IgD-negative memory B cell (primary cell): ENCODE measurements around the gene C11orf58. TPM values are rescaled to one million over a fixed set of nuclear protein-coding genes. Genes with fewer than 3 reads are reported as not detected.

Experiments
- H3K27ac Mint-ChIP-seq, 3 donors: one replicate each; pipeline ENCODE4 v1.8.0; 2020 to 2022; ENCODE audit warnings: mild to moderate bottlenecking in 3 of 3, mixed read lengths in 3 of 3, moderate library complexity in 1 of 3
- H3K27me3 Mint-ChIP-seq: one replicate; pipeline ENCODE4 v1.8.0; 2021; ENCODE audit warnings: mixed read lengths
- H3K36me3 Mint-ChIP-seq: one replicate; pipeline ENCODE4 v1.8.0; 2020; ENCODE audit warnings: mild to moderate bottlenecking, mixed read lengths
- H3K4me1 Mint-ChIP-seq, 3 donors: one replicate each; pipeline ENCODE4 v1.8.0; 2020 to 2022; ENCODE audit warnings: mixed read lengths in 3 of 3, mild to moderate bottlenecking in 1 of 3
- H3K4me3 Mint-ChIP-seq, 4 donors: one replicate each; pipeline ENCODE4 v1.8.0; 2020 to 2022; ENCODE audit warnings: mild to moderate bottlenecking in 4 of 4, mixed read lengths in 4 of 4, moderate library complexity in 3 of 4
- H3K9me3 Mint-ChIP-seq, 3 donors: one replicate each; pipeline ENCODE4 v1.8.0; 2020 to 2021; ENCODE audit warnings: mixed read lengths in 3 of 3, mild to moderate bottlenecking in 1 of 3
- polyA plus RNA-seq: library from polyadenylated mRNA; unstranded; fragments of 300-500 nt; fragmentation: Illumina TruSeq; gene quantifications from one replicate; pipeline ENCODE4 v1.2.3, GENCODE V29; 2021

C11orf58 gene
- polyA plus RNA-seq, 1 donor from 2014 or later: 169 TPM

DNA sequence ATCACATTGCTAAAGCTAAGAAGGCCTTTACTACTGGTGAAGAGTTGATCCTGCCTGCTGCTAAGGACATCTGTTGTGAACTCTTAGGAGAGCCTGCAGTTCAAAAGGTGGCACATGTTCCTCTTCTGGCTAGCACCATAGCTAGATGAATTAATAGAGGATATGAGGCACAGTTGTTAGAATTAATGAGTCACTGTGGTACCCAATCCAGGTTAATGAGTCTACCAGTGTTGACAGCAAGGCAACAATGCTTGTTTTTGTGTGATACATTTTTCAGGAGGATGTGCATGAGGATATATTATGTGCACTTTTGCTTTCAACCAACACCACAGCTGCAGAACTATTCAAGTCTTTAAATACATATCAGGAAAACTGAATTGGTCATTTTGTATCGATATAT is 12.0 kb downstream of the C11orf58 start:
- no peaks in the 10 kb centered on the region for H3K27me3 Mint-ChIP-seq
- peaks cover 9% of the 10 kb centered on the region for H3K36me3 Mint-ChIP-seq
- H3K9me3 Mint-ChIP-seq: no peaks in the 10 kb centered on the region
- no peak overlapping the region for H3K4me3 Mint-ChIP-seq
- H3K27ac Mint-ChIP-seq: no peak overlapping the region
- peaks cover under 1 to 7% (median 4%) of the 10 kb centered on the region in 3 donors for H3K4me1 Mint-ChIP-seq

DNA sequence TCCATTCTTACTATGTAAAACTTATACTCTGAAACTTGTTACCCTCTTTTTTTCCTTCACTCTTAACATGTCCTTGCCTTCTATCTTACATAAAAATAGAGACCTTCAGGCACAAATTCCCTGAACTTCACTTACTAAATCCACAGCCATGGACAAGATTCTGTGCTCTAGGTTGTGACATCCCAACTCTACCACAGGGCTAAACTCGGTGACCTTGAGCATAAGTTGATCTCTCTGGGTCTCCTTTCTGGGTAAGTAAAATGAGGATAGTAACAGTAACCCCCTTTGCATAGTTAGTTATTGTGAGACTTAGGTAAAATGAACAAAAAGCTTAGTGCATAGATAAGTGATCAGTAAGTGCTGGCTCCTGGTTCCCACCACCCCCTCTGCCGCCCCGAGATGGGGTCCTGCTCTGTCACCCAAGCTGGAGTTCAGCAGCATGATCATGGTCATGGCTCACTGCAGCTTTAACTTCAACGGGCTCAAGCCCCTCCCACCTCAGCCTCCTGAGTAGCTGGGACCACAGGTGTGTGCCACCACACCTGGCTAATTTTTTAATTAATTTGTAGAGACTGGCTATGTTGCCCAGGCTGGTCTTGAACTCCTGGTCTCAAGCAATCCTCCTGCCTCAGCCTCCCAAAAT is 20.1 kb downstream of the C11orf58 start:
- Mint-ChIP-seq H3K27ac (peak overlapping the region in 1 of 3 donors; percentile 52), H3K4me1 (peaks cover 4 to 7% (median 5%) of the 10 kb centered on the region in 3 donors), H3K36me3 (peaks cover 10% of the 10 kb centered on the region), H3K27me3 (no peaks in the 10 kb centered on the region), H3K4me3 (no peak overlapping the region), H3K9me3 (no peaks in the 10 kb centered on the region)

DNA sequence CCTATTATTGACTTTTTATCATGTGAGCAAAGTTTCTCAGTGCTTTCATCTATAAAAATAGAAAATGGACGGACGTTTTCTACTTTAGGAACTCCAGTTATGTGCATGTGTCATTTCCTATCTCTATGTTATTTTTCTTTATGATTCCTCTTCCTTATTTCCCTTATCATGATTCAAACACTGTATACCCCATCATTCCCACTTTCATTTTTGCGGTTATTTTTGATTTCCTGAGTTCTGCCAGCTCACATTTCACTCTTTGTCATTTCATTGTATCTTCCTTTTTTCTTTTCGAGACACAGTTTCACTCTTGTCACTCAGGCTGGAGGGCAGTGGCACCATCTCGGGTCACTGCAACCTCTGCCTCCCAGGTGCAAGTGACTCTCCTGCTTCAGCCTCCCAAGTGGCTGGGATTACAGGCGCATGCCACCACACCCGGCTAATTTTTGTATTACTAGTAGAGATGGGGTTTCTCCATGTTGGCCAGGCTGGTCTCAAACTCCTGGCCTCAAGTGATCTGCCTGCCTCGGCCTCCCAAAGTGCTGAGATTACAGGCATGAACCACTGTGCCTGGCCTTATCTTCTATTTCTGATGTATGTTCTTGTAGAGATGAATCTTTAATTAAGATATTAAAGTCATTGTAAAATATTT is 21.5 kb downstream of the C11orf58 start:
- Mint-ChIP-seq H3K9me3 (no peaks in the 10 kb centered on the region), H3K4me1 (peaks cover 4 to 7% (median 5%) of the 10 kb centered on the region in 3 donors), H3K27ac (peak overlapping the region in 2 of 3 donors; percentile 5 to 48), H3K36me3 (peaks cover 8% of the 10 kb centered on the region), H3K4me3 (peak overlapping the region in 1 of 4 donors; percentile 2), H3K27me3 (no peaks in the 10 kb centered on the region)

DNA sequence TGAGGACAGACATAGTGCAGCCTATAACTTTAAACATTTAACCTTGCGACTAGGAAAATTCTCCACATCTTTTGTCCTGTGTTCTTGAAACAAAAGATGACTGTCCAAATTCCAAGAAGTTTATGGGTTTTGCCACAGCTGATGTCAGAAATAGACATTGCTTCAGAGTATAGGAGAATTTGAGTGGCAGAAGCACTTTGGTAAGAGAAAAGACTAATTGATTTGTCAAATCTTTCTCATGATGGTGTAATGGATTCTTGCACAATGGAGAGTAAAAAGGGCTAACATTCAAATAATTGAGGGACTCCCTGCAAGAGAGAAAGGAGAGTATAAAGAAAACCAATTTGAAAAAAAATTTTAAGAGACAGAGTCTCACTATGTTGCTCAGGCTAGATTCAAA is 25.3 kb downstream of the C11orf58 start:
- Mint-ChIP-seq H3K27me3 (peaks cover 3% of the 10 kb centered on the region), H3K9me3 (no peaks in the 10 kb centered on the region), H3K27ac (no peak overlapping the region), H3K36me3 (no peaks in the 10 kb centered on the region), H3K4me3 (no peak overlapping the region), H3K4me1 (peaks cover 4 to 7% (median 5%) of the 10 kb centered on the region in 3 donors)

DNA sequence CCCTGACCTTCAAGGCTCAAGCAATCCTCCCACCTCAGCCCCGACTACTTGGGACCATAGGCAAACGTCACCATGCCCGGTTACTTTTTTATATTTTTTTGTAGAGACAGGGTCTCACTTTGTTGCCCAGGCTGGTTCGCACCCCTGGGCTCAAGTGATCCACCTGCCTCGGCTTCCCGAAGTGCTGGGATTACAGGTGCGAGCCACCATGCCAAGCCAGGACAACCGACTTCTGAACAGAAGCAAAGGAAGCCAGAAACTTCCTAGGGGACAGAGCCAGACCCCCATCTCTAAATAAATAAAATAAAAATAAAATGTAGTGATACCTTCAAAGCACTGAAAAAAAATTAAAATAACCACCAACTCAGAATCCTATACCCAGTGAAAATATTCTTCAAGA is 26.4 kb downstream of the C11orf58 start:
- peaks cover 2 to 3% (median 3%) of the 10 kb centered on the region in 3 donors for H3K4me1 Mint-ChIP-seq
- H3K27me3 Mint-ChIP-seq: peaks cover 3% of the 10 kb centered on the region
- no peak overlapping the region for H3K4me3 Mint-ChIP-seq
- no peaks in the 10 kb centered on the region for H3K9me3 Mint-ChIP-seq
- H3K27ac Mint-ChIP-seq: no peak overlapping the region
- no peaks in the 10 kb centered on the region for H3K36me3 Mint-ChIP-seq

DNA sequence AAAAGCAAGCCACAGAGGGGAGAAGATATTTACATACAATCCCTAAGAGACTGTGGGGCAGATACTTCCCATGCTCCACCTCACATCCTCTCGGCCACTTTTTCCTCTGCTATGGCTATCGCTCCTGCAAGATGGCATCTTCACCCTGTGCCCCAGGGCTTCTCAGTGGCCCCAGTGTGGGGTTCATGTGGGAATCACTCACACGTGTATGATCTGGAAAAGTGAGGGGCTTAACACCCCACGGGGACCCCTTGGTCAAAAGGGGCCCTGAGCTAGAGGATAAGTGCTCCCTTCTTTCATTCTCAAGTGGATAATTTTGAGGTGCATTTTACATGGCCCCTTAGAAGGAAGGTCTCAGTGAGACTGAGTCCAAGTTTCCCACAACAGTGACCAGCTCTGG is 28.7 kb downstream of the C11orf58 start:
- H3K9me3 Mint-ChIP-seq: no peaks in the 10 kb centered on the region
- no peaks in the 10 kb centered on the region for H3K36me3 Mint-ChIP-seq
- H3K4me1 Mint-ChIP-seq: peaks cover 0 to 2% (median 0%) of the 10 kb centered on the region in 3 donors
- no peak overlapping the region for H3K4me3 Mint-ChIP-seq
- H3K27ac Mint-ChIP-seq: no peak overlapping the region
- H3K27me3 Mint-ChIP-seq: peaks cover 5% of the 10 kb centered on the region

DNA sequence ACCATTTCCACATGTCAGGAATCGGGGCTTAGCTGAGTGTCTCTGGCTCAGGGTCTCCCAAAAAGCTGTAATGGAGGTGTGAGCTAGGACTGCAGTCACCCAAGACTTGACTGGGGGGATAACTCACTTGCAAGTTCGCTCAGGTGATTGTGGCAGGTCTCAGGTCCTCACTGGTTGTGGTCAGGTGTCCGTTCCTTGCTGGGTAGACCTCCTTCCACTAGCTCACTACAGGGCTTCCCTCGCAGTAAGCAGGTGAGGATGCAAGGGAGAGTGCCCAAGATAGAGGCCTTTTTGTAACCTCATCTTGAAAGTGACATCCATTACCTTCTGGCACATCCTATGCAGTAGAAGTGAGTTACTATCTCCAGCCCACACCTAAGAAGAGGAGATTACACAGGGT is 29.5 kb downstream of the C11orf58 start:
- Mint-ChIP-seq H3K9me3 (no peaks in the 10 kb centered on the region), H3K4me3 (no peak overlapping the region), H3K27me3 (peaks cover 8% of the 10 kb centered on the region), H3K27ac (no peak overlapping the region), H3K36me3 (no peaks in the 10 kb centered on the region), H3K4me1 (no peaks in the 10 kb centered on the region)

DNA sequence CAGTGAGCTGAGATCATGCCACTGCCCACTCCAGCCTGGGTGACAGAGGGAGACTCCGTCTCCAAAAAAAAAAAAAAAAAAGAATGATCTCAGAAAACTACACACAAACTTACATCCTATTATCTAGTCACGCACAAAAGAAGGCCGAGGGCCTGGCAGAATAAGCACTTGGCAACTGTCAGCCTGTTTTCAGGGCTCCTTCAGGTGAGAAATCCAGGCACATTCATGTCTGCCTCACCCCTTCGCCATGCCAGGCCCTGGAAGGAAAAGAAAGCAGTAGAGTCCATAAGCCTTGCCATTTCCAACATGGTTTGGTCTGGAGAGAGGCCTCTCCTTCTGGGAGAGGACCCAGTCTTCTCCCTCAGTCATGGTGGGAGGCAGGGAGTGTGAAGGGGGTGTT is 30.9 kb downstream of the C11orf58 start:
- no peaks in the 10 kb centered on the region for H3K36me3 Mint-ChIP-seq
- H3K4me1 Mint-ChIP-seq: no peaks in the 10 kb centered on the region
- H3K27ac Mint-ChIP-seq: no peak overlapping the region
- H3K4me3 Mint-ChIP-seq: no peak overlapping the region
- H3K9me3 Mint-ChIP-seq: no peaks in the 10 kb centered on the region
- peaks cover 8% of the 10 kb centered on the region for H3K27me3 Mint-ChIP-seq

DNA sequence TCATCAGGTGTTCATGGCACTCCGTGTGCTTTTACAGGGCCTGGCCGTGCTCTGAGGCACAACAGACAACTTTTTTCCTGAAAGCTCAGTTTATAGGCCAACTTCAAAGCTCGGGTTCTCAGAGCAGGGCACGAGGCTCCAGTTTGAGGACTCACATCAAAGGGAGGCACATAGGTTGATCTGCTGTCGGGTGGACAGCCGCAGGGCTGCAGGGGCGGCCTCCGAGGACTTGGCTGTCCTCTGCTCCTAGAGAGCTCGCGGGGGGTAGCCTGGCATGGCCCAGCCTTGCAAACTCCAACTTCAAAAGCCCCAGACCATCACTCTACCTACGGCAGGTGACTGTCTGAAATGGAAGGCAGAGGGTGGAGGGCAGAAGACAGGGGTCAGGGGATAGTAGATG is 31.6 kb downstream of the C11orf58 start:
- Mint-ChIP-seq H3K27me3 (peaks cover 8% of the 10 kb centered on the region), H3K4me1 (no peaks in the 10 kb centered on the region), H3K27ac (no peak overlapping the region), H3K9me3 (no peaks in the 10 kb centered on the region), H3K4me3 (no peak overlapping the region), H3K36me3 (no peaks in the 10 kb centered on the region)

DNA sequence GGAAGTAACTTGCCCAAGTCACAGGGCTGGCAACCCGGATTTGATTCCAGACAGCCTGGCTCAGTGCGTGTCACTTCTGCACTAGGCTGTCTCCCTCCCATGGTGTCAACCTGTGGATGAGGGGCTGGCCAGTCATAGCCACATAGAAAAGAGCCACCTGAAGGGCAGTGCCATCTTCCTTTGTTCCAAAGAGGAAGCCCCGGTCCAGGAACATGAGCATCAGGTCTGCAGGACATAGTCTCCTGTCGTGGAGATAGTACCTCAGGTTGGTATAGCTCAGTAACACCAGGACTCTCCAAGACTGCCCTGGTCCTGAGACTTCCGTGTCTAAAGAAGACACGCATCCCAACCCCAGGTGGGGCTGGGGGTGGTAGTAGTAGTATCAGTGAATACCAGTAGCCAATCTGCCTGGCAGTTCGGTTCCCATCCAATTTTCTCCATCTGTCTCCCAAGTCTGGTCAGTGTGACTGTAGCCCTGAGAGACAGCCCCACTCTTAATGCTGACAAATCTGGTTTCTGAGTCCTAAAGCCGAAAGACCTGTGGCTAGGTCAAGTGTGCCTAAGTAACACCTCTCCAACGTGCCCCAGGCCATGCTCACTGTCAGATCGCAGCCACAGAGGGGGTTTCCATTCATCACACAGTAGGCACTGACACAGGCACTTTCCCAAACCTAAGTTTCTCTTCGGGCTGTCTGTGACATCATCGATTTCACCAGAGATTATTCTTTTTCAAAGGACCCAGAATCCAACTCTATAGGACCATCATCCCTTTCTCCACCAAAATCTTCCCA is 33.1 kb downstream of the C11orf58 start:
- H3K4me3 Mint-ChIP-seq: peak overlapping the region in 1 of 4 donors; percentile 66
- H3K27me3 Mint-ChIP-seq: peaks cover 5% of the 10 kb centered on the region

DNA sequence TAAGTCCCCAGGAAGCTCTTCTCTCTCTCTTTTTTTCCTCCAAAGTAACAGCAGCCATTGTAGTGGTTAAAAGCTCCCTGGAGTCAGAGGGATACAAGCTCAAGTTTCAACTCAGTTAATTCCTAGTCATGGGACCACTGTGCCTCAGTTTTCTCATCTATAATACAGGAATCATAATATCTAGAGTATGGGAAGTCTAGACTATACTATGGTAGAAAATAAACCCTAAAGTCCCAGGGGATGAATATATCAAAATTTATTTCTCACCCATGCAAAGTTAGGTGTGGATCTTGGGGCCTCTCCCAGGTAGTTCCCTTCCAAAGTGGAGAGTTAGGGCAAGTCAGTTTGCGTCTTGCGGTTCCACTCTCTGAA is 33.7 kb downstream of the C11orf58 start:
- Mint-ChIP-seq H3K9me3 (no peaks in the 10 kb centered on the region), H3K27ac (no peak overlapping the region), H3K36me3 (no peaks in the 10 kb centered on the region), H3K4me1 (no peaks in the 10 kb centered on the region), H3K4me3 (no peak overlapping the region), H3K27me3 (peaks cover 5% of the 10 kb centered on the region)

More for the DNA sequence above, 33.1 kb downstream of the C11orf58 start:
- Mint-ChIP-seq H3K36me3 (no peaks in the 10 kb centered on the region), H3K9me3 (no peaks in the 10 kb centered on the region), H3K27ac (no peak overlapping the region), H3K4me1 (no peaks in the 10 kb centered on the region)

DNA sequence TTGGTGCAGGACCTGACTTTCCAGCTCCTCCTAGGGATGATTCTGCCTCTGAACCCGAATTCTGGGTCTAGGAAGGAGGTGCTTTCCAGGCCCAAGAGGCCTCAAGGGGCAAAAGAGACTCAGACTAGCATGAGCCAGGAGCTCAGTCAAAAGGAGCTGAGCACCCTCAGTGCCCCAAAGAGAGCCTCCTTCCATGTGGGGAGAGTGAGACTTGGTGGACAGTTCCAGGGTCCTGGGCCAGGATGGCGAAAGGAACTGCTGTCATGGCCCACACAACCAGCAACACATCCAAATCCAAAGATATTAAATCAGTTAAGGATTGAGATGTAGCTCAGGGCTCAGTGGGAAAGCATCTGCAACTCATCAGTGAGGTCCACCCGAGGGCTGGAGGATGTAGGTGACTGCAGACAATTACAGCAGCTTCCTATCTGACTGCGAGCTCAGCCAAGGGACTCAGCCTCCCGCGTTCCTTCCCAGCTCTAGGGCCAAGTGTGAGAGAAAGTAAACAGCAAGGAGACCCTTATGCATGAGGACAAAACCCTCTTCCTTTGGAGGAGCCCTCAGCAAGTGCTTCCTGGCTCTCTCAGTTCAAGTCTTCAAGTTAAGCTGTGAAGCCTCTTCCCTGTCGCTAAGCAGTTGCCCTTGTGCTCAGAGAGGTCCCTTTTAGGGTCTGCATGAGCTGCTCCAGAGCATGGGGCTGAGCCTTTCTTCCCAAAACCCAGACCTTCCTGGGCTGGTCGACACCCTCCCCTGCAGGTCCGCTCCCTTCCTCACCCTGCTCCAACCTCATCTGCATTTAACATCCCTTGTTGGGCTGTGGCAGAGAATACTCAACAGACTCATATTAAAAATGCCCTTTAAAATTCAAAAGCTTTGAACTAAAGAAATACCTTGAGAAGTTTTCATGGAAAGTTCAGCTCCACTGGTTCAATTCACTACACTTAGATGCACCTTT is 35.8 kb downstream of the C11orf58 start:
- Mint-ChIP-seq H3K27ac (no peak overlapping the region), H3K36me3 (no peaks in the 10 kb centered on the region), H3K27me3 (peaks cover 5% of the 10 kb centered on the region), H3K9me3 (no peaks in the 10 kb centered on the region), H3K4me1 (peaks cover 0 to 2% (median 0%) of the 10 kb centered on the region in 3 donors), H3K4me3 (no peak overlapping the region)

DNA sequence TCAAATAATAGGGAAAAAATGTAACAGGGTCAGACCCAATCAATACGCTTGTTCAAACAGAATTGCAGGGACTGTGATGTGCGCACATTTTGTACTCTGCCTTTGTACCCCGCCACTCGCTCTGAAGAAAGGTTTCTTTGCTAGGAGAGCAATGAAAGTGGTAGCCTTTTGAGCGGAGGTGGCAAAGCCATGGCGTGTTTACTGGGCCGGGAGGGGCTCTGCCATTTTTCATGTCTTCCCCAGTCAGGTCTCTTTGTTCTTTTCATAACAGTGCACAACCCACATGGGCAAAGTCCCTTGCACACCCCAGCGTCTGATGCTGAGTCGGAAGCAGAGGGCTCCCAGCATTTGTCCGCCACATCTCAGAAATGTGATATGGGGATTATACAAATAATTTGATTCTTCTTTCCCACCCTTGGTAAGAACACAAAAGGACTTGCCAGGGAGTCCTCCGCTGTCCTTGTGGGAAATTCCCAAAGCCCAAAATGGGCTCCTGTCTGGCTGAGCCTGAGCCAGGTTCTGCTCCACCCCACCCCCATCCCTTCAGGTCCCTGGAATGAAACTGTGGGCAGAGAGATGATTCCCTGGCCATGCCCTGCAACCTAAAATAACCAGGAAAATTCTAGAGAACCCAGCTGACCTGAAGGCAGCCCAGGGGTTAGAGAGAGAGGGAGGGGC is 36.6 kb downstream of the C11orf58 start:
- no peaks in the 10 kb centered on the region for H3K36me3 Mint-ChIP-seq
- peaks cover 5% of the 10 kb centered on the region for H3K27me3 Mint-ChIP-seq
- H3K27ac Mint-ChIP-seq: no peak overlapping the region
- H3K9me3 Mint-ChIP-seq: no peaks in the 10 kb centered on the region
- no peak overlapping the region for H3K4me3 Mint-ChIP-seq
- peaks cover 0 to 2% (median 0%) of the 10 kb centered on the region in 3 donors for H3K4me1 Mint-ChIP-seq

DNA sequence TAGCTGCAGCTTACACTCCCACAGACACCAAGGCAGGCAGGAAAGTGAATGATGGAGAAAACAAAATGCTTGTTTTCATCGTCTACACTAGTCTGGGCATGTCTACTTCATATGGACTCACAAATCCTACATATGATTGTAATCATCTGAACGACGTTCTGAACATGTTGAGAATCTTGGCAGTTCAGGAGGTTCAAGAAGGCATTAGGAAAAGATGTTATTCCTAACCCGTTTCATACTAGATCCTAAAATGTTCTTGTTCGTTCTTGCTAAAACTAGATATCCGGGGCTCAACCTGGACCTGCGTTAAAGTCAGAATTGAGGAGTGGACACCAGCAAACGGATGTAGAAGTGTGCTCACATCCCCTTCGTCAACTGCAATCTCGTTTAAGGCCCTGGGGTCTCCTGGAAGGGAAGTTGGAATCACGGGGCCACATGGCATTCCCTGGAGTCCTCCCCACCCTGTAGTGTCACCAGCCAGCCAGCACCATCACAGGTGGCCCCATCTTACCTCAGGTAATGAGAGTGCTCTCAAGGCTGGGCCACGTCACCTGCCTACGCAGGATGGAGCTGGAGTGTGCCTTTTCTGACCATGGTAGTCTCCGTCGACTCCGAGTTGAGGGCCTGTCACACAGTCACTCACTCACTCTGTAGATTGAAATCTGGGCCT is 37.3 kb downstream of the C11orf58 start:
- H3K27me3 Mint-ChIP-seq: peaks cover 5% of the 10 kb centered on the region
- no peaks in the 10 kb centered on the region for H3K9me3 Mint-ChIP-seq
- peaks cover 0 to 2% (median 0%) of the 10 kb centered on the region in 3 donors for H3K4me1 Mint-ChIP-seq
- H3K4me3 Mint-ChIP-seq: no peak overlapping the region
- H3K27ac Mint-ChIP-seq: no peak overlapping the region
- H3K36me3 Mint-ChIP-seq: no peaks in the 10 kb centered on the region
